Subcutaneous adipose tissue (tissue), 4 donors: ENCODE measurements around the gene STMN1. TPM values are rescaled to one million over a fixed set of nuclear protein-coding genes. Genes with fewer than 3 reads are reported as not detected.

Experiments
- total RNA-seq, 4 donors: library from RNA; depleted of rRNA; stranded (reverse); fragments of >200 nt; gene quantifications; one replicate each; pipeline ENCODE4 v1.1.0, GENCODE V29; 2016
- TF ChIP-seq, protein P1 (sequence below): fragments of 450-650 bp; IDR thresholded peaks from one replicate; pipeline ENCODE4 v1.5.1; 2016; ENCODE audit warnings: low read depth, mild to moderate bottlenecking, control low read depth, antibody characterized with exemption, moderate library complexity

STMN1 gene
- total RNA-seq, 4 donors from 2014 or later: 20.3 to 89.6 (median 32.0) TPM

- TF ChIP-seq, protein P1, sequence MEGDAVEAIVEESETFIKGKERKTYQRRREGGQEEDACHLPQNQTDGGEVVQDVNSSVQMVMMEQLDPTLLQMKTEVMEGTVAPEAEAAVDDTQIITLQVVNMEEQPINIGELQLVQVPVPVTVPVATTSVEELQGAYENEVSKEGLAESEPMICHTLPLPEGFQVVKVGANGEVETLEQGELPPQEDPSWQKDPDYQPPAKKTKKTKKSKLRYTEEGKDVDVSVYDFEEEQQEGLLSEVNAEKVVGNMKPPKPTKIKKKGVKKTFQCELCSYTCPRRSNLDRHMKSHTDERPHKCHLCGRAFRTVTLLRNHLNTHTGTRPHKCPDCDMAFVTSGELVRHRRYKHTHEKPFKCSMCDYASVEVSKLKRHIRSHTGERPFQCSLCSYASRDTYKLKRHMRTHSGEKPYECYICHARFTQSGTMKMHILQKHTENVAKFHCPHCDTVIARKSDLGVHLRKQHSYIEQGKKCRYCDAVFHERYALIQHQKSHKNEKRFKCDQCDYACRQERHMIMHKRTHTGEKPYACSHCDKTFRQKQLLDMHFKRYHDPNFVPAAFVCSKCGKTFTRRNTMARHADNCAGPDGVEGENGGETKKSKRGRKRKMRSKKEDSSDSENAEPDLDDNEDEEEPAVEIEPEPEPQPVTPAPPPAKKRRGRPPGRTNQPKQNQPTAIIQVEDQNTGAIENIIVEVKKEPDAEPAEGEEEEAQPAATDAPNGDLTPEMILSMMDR: no peak
These were observed 34.3 kb downstream of the STMN1 start for GRCh38 chr1:25871704-25872494.

DNA sequence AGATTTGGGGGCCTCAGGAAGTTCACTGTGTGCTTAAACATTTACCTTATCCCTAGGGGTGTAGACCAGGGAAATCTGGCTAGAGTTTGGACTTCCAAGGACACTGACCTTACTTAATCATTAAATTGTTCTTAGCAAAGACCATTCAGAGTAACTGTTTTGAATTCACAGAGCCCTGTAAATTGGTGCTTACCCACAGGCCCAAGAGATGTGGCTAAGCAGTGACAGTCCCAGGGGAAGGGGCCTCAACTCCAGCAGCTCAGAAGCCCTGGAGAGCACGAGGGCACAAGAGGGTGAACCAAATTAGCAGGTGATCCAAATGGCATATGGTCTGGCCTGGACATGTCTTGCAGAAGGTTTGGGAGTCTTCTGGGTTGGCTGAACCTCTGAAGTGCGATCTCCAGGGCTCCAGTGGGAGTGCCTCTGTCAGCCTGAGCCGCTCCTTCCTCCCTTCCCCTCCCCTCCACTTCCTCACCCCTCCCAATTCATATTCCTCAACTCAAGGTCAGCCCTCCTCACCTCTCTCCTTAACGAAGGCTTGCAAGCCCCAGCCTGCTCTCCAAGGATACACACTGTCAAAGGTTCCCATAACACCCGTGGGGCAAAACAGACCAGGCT lies 35.0 kb downstream of the STMN1 start:
- TF ChIP-seq, protein P1: no peak

DNA sequence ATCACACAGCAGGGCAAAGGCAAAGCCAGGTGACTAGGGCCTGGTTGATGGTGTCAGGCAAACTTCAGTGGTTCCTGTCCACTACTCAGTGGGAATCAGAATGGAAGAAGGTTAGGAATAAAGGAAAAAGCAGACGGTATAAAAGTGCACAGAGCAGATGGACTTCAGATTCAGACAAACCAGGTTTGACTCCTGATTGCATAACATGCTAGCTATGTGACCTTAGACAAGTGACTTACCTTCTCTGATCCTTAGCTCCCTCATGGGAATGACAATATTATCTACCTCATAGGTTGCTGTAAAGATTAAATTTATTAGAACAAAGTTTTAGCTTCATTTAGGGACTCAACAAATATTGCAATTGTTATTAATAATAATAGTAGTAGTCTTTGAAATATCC lies 35.6 kb downstream of the STMN1 start:
- TF ChIP-seq, protein P1: no peak

GRCh38 chr1:25869909-25870606 lies 36.2 kb downstream of the STMN1 start:
- TF ChIP-seq, protein P1: no peak

- TF ChIP-seq, protein P1: no peak
These were observed 38.8 kb downstream of the STMN1 start for GRCh38 chr1:25867210-25867991.

DNA sequence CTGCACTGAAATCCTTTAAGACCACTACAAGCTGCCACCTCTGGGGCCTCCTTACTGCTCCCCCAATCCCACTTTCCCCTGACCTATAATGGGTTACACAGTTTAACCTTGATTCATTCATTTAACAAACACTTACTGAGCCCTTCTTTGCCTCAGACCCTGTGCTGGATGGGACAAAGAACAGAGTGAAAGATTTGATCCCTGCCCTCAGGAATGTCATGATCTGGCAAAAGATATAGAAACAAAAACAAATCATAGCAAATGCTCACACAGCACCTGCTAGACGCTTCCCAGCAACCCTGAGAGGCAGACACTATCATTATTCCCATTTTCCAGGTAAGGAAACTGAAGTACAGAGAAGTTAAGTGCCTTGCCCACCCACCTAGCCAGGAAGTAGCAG lies 39.9 kb downstream of the STMN1 start:
- TF ChIP-seq, protein P1: no peak
